Sigmoid colon (tissue), 7 donors: ENCODE measurements around the gene PTPRF. TPM values are rescaled to one million over a fixed set of nuclear protein-coding genes. Genes with fewer than 3 reads are reported as not detected.

Experiments used
- DNase-seq: peaks from one replicate; pipeline ENCODE4 v3.0.0-alpha.2; 2019
- H3K27ac ChIP-seq, 4 donors: fragments of 200-600 bp; sonication (generic); one replicate each; pipeline ENCODE4 v1.5.1; 2016 to 2019; ENCODE audit warnings: mild to moderate bottlenecking in 1 of 4
- H3K27me3 ChIP-seq, 3 donors: fragments of 200-600 bp; sonication (generic); one replicate each; pipeline ENCODE4 v1.5.1; 2019; ENCODE audit warnings: mild to moderate bottlenecking in 1 of 3
- H3K36me3 ChIP-seq, 4 donors: fragments of 200-600 bp; sonication (generic); one replicate each; pipeline ENCODE4 v1.5.1; 2016 to 2019
- H3K4me1 ChIP-seq, 4 donors: fragments of 200-600 bp; sonication (generic); one replicate each; pipeline ENCODE4 v1.5.1; 2017 to 2019
- H3K4me3 ChIP-seq, 4 donors: fragments of 200-600 bp; sonication (generic); one replicate each; pipeline ENCODE4 v1.5.1; 2017 to 2019; ENCODE audit warnings: mild to moderate bottlenecking in 2 of 4, moderate library complexity in 1 of 4
- H3K9me3 ChIP-seq, 4 donors: fragments of 200-600 bp in 3 of 4; sonication (generic) in 3 of 4; one replicate each; pipeline versions ENCODE4 v1.5.1 to v1.6.1; 2013 to 2019
- CTCF ChIP-seq, 4 experiments: fragments of 450-650 bp in 3 of 4; fragments of 200-600 bp in 1 of 4; IDR thresholded peaks; one replicate each; pipeline ENCODE4 v1.5.1; 2016 to 2019; ENCODE audit warnings: antibody characterized with exemption in 4 of 4, mild to moderate bottlenecking in 3 of 4, moderate library complexity in 2 of 4
- EP300 ChIP-seq, 4 donors: sonication (generic); formaldehyde crosslinking; IDR thresholded peaks; one replicate each; pipeline ENCODE4 v1.6.1; 2017; ENCODE audit warnings: antibody characterized with exemption in 4 of 4
- POLR2A ChIP-seq, 2 donors: fragments of 450-650 bp; IDR thresholded peaks; one replicate each; pipeline ENCODE4 v1.6.1; 2016; ENCODE audit warnings: antibody characterized with exemption in 2 of 2, mild to moderate bottlenecking in 2 of 2, moderate library complexity in 2 of 2
- POLR2AphosphoS5 ChIP-seq, 4 donors: sonication (generic); formaldehyde crosslinking; IDR thresholded peaks; one replicate each; pipeline ENCODE4 v1.6.1; 2017; ENCODE audit warnings: antibody characterized with exemption in 4 of 4
- WGBS, 2 donors: extraction: QIAGEN DNeasy Blood & Tissue Kit; methylation state at CpG; one replicate each; pipeline ENCODE4 v1.1.7; 2013; 5-methylcytosine and 5-hydroxymethylcytosine counted together
- intact Hi-C: fragments of 100-400 bp; cut with DNase I; formaldehyde crosslinking; loops from one replicate; pipeline ENCODE4 v1.15.1; 2023
- polyA plus RNA-seq, 3 donors: library from polyadenylated mRNA; stranded (reverse); fragments of 200-250 nt; gene quantifications; one replicate each; pipeline ENCODE4 v1.2.3, GENCODE V29; 2013
- total RNA-seq, 4 donors: library from RNA; depleted of rRNA; stranded (reverse); fragments of >200 nt; gene quantifications; one replicate each; pipeline ENCODE4 v1.1.0, GENCODE V29; 2016
- donor health status: healthy with polysubstance abuse.
- donor health status: Bipolar disorder and iron deficiency.
- donor health status: healthy.

PTPRF gene
- total and polyA plus RNA-seq, 7 donors, result 18.6 to 125 (median 40.0) TPM

- intact Hi-C loops, result no loop called here
These were observed 11.6 kb upstream of the PTPRF start for GRCh38 chr1:43518935-43519686.

GRCh38 chr1:43520100-43520778 lies 10.4 kb upstream of the PTPRF start:
- no peaks in the 10 kb centered on the region for H3K36me3 ChIP-seq
- H3K27ac ChIP-seq, result no peak overlapping the region
- DNase-seq, result no peak
- WGBS, 2 donors, result 69 to 76% methylated on average over 3 of the region's 3 CpGs
- no peak overlapping the region for H3K4me3 ChIP-seq
- no peak for TF ChIP-seq CTCF (IDR thresholded peaks at IDR 0.05)
- TF ChIP-seq POLR2A (IDR thresholded peaks at IDR 0.05), result no peak
- intact Hi-C loops, result no loop called here
- no peaks in the 10 kb centered on the region for H3K9me3 ChIP-seq
- no peaks in the 10 kb centered on the region for H3K4me1 ChIP-seq
- peaks cover 0 to 4% (median 0%) of the 10 kb centered on the region in 3 donors for H3K27me3 ChIP-seq

More at GRCh38 chr1:43518935-43519686, 11.6 kb upstream of the PTPRF start:
- 94% methylated on average over 11 of the region's 11 CpGs for WGBS, 2 donors
- H3K9me3 ChIP-seq, result no peaks in the 10 kb centered on the region
- H3K27me3 ChIP-seq, result peaks cover 0 to 4% (median 0%) of the 10 kb centered on the region in 3 donors
- no peaks in the 10 kb centered on the region for H3K36me3 ChIP-seq
- H3K4me1 ChIP-seq, result no peaks in the 10 kb centered on the region
- no peak overlapping the region for H3K4me3 ChIP-seq
- TF ChIP-seq CTCF (IDR thresholded peaks at IDR 0.05) (no peak), POLR2A (IDR thresholded peaks at IDR 0.05) (no peak), EP300 (IDR thresholded peaks at IDR 0.05) (no peak), POLR2AphosphoS5 (IDR thresholded peaks at IDR 0.05) (no peak)
- DNase-seq, result no peak
- H3K27ac ChIP-seq, result no peak overlapping the region

- no peak overlapping the region for H3K27ac ChIP-seq
- WGBS, 2 donors, result 94 to 97% methylated on average over 8 of the region's 8 CpGs
These were observed 9.6 kb upstream of the PTPRF start for GRCh38 chr1:43521078-43521477.

GRCh38 chr1:43521756-43522155 lies 8.9 kb upstream of the PTPRF start:
- intact Hi-C loops, result no loop called here
- H3K4me1 ChIP-seq, result no peaks in the 10 kb centered on the region
- H3K9me3 ChIP-seq, result no peaks in the 10 kb centered on the region
- WGBS, 2 donors, result 85 to 92% methylated on average over 8 of the region's 8 CpGs
- no peak overlapping the region for H3K4me3 ChIP-seq
- H3K36me3 ChIP-seq, result no peaks in the 10 kb centered on the region
- TF ChIP-seq POLR2AphosphoS5 (IDR thresholded peaks at IDR 0.05) (no peak), POLR2A (IDR thresholded peaks at IDR 0.05) (no peak), EP300 (IDR thresholded peaks at IDR 0.05) (no peak), CTCF (IDR thresholded peaks at IDR 0.05) (no peak)
- H3K27ac ChIP-seq, result no peak overlapping the region
- H3K27me3 ChIP-seq, result peaks cover 0 to 4% (median 0%) of the 10 kb centered on the region in 3 donors
- no peak for DNase-seq

More at GRCh38 chr1:43521078-43521477, 9.6 kb upstream of the PTPRF start:
- Histone ChIP-seq H3K27me3 (peaks cover 0 to 4% (median 0%) of the 10 kb centered on the region in 3 donors), H3K4me1 (no peaks in the 10 kb centered on the region), H3K4me3 (no peak overlapping the region), H3K9me3 (no peaks in the 10 kb centered on the region), H3K36me3 (no peaks in the 10 kb centered on the region)
- TF ChIP-seq POLR2AphosphoS5 (IDR thresholded peaks at IDR 0.05) (no peak), EP300 (IDR thresholded peaks at IDR 0.05) (no peak), POLR2A (IDR thresholded peaks at IDR 0.05) (no peak), CTCF (IDR thresholded peaks at IDR 0.05) (no peak)
- no peak for DNase-seq
- intact Hi-C loops, result no loop called here
